Measurements from ENCODE around the gene DYNC2LI1. TPM values are rescaled to one million over a fixed set of nuclear protein-coding genes. Genes with fewer than 3 reads are reported as not detected.

Gene DYNC2LI1
- total RNA-seq, 1 donor from 2014 or later, result 2.9 TPM

GRCh38 chr2:43729491-43730174 lies 44.2 kb upstream of the DYNC2LI1 start:
- TF ChIP-seq CTCF (IDR thresholded peaks at IDR 0.05), result no peak
- H3K36me3 ChIP-seq, result no peaks in the 10 kb centered on the region

GRCh38 chr2:43731211-43731610 lies 42.6 kb upstream of the DYNC2LI1 start:
- DNase-seq (ENCODE audit: low spot score in 2 of 2), result no peak
- Histone ChIP-seq H3K36me3 (no peaks in the 10 kb centered on the region), H3K27ac (no peak overlapping the region), H3K4me3 (no peak overlapping the region), H3K27me3 (no peaks in the 10 kb centered on the region), H3K9me3 (no peaks in the 10 kb centered on the region), H3K4me1 (no peaks in the 10 kb centered on the region)
- intact Hi-C loops (cut with DNase I), result no loop called here
- TF ChIP-seq CTCF (IDR thresholded peaks at IDR 0.05), result no peak

More at GRCh38 chr2:43729491-43730174, 44.2 kb upstream of the DYNC2LI1 start:
- DNase-seq (ENCODE audit: low spot score in 2 of 2), result no peak
- Histone ChIP-seq H3K4me1 (no peaks in the 10 kb centered on the region), H3K27ac (no peak overlapping the region), H3K9me3 (no peaks in the 10 kb centered on the region), H3K27me3 (no peaks in the 10 kb centered on the region), H3K4me3 (no peak overlapping the region)
- intact Hi-C loops (cut with DNase I), result no loop called here

GRCh38 chr2:43736637-43737036 lies 37.2 kb upstream of the DYNC2LI1 start:
- Histone ChIP-seq H3K4me1 (peaks cover 0 to 7% of the 10 kb centered on the region in 2 donors), H3K27me3 (no peaks in the 10 kb centered on the region), H3K4me3 (no peak overlapping the region), H3K9me3 (no peaks in the 10 kb centered on the region), H3K36me3 (no peaks in the 10 kb centered on the region), H3K27ac (peak overlapping the region; percentile 48 to 51)
- intact Hi-C loops (cut with DNase I), result loop anchor here (5.0 kb wide), 1 partner anchor 36 kb away; the partner anchor contains the start of gene DYNC2LI1
- TF ChIP-seq CTCF (IDR thresholded peaks at IDR 0.05), result no peak
- DNase-seq (ENCODE audit: low spot score in 2 of 2), result no peak

- peak in 1 of 2 donors; percentile 86 for DNase-seq (ENCODE audit: low spot score in 2 of 2)
- no peaks in the 10 kb centered on the region for H3K36me3 ChIP-seq
- no peaks in the 10 kb centered on the region for H3K27me3 ChIP-seq
- no peaks in the 10 kb centered on the region for H3K9me3 ChIP-seq
- no peak overlapping the region for H3K4me3 ChIP-seq
- peaks cover 0 to 7% of the 10 kb centered on the region in 2 donors for H3K4me1 ChIP-seq
- intact Hi-C loops (cut with DNase I), result loop anchor here (5.0 kb wide), 1 partner anchor 35 kb away; the partner anchor contains the start of gene DYNC2LI1
- peak overlapping the region; percentile 48 to 51 for H3K27ac ChIP-seq
- no peak for TF ChIP-seq CTCF (IDR thresholded peaks at IDR 0.05)
Observed at GRCh38 chr2:43737097-43737854, 36.6 kb upstream of the DYNC2LI1 start.

GRCh38 chr2:43737855-43738254 lies 36.0 kb upstream of the DYNC2LI1 start:
- H3K4me3 ChIP-seq, result no peak overlapping the region
- no peak for TF ChIP-seq CTCF (IDR thresholded peaks at IDR 0.05)

More at GRCh38 chr2:43737855-43738254, 36.0 kb upstream of the DYNC2LI1 start:
- Histone ChIP-seq H3K27ac (peak overlapping the region; percentile 42 to 48), H3K36me3 (no peaks in the 10 kb centered on the region), H3K27me3 (no peaks in the 10 kb centered on the region), H3K4me1 (peaks cover 0 to 7% of the 10 kb centered on the region in 2 donors), H3K9me3 (no peaks in the 10 kb centered on the region)
- no peak for DNase-seq (ENCODE audit: low spot score in 2 of 2)
- intact Hi-C loops (cut with DNase I), result loop anchor here (5.0 kb wide), 1 partner anchor 34 kb away; the partner anchor contains the start of gene DYNC2LI1

Data from ascending aorta (tissue), 2 donors.